NCI-H2227 treated with DMSO at 0.1 percent for 48 hours (cell line): Measurements from ENCODE around the gene CEACAM3.

ENCODE experiments used
- DNase-seq: peaks from one replicate; lab custom pipeline; 2025; lab: John Stamatoyannopoulos, UW

Gene CEACAM3

DNA sequence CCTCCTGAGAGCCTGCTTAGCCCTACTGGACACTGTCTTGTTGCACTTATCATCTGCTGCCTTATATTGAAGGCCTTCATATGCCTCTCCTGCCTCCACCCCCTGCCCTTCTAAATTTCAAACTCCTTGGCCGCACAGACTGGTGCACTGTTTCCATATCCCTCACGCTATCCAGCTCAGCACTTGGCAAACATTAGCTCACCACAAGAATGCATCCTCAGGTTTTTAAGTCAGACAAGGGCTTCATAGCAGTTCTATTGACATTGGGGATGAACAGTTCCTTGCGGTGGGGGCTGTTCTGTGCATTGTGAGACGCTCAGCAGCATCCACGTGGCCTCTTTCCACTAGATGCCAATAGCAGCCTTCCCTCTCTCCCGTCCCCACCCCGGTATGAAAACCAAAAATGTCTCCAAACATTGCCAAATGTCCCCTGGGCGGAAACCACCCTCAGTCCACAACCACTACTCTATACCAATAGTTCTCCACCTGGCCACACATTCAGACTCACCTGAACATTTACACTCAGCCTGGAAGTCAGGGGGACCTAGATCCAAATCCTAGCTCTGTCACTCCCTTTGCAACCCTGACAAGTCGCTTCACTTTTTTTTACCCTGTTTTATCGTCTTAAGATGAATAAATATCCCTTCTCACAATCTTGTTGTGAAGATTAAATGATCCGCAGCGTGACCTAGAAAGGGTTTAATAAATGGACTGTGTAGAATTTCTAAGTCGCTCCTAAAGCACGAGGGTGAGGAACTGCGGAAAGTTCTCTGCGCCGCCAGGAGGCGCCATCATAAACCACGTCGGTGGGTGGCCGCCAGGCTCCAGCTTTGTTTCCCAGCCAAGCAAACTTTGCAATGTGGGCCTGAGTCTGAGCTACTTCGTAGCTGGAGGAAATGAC is 3.6 kb upstream of the CEACAM3 start:
- no peak for DNase-seq

DNA sequence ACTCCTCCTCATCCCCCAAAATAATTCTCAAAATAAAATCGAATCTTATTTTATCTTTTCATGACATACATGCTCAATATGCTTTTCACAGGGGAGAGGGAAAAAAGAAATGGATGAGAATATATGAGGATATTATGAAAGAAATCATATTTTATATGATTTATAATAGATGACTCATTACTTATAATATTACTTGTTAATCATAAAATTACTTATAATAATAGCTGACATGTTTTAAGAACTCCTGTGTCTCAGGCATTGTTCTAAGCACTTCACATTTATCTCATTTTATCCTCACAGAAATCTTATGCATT is 3.0 kb upstream of the CEACAM3 start:
- no peak for DNase-seq

DNA sequence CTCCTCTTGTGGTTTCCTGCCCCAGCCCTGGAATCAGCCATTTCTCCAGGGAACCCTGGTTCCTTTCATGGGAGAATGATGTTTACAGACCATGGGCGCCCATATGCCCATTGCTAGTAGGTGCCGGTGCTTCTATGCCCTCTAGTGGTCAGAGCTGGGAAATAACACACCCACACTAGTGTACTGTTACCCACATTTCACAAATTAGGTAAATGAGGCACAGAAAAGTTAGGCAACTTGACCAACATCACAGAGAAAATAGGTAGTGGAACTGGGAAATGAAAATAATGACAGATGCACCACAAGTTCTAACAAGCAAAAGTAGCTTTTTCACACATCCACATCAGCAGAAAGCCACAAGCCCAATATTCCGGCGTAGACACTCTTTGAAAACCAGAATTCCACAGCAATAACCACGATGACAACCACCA is 1.3 kb upstream of the CEACAM3 start:
- peak; percentile 67 for DNase-seq

DNA sequence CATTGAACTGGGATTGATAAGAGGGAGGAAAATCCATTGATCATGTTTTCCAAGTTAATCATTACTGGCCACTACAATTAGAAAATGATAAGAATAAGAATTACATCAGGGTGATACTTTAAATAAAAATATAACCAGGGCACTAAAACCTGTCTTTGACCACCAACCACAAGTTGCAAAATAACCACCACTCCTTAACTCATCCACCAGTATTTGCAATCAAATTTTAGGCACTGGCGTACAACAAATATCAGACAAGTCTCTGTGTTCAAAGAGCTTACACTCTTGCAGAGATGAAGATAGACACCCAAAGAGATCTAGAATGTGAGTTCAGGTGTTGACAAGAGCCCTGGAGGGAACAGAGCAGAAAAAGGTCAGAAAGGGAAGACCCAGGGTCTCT is 514 bp downstream of the CEACAM3 start:
- no peak for DNase-seq

DNA sequence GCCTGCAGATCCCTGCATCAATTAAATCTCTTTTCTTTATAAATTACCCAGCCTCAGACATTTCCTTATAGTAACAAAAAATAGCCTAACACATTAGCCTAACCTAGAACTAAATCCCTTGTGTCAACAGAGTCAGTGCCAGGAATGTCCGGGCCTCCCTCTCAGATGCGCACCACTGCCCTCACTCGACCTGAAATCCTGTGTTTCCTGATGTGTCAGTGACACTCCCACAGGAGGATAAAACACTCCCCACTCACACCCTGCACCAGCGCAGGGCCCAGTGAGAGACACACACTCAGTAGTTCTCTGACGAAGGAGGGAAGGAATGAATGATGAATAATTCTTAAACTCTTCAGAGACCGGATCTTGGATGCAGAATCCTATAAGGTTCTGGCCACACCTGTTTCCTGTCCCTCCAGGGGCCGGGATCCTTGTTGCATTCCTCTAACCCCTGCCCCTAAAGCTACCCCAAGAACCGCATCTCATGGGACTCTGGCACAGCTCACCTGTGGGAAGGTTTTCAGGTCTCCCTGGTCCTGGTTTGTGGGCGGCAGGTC is 3.1 kb downstream of the CEACAM3 start:
- no peak for DNase-seq

DNA sequence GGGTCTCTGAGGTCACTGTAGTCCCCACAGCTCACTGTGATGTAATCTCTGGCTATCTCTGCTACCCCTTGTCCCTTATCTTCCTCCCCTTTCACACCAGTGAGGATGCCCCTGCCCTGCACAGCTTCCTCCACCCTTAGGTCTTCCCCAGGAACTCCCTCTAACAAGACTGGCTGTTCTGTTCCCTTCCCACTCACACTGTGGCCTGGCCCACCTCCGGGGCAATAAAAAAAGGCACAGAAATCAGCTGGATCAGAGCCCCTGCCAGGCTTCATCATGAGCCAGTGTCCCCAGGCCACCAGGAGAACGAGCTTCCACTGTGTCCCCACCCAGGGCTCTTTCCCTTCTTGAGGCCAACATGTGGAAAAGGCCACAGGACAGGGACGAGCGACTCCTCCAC is 4.6 kb downstream of the CEACAM3 start:
- DNase-seq: no peak

DNA sequence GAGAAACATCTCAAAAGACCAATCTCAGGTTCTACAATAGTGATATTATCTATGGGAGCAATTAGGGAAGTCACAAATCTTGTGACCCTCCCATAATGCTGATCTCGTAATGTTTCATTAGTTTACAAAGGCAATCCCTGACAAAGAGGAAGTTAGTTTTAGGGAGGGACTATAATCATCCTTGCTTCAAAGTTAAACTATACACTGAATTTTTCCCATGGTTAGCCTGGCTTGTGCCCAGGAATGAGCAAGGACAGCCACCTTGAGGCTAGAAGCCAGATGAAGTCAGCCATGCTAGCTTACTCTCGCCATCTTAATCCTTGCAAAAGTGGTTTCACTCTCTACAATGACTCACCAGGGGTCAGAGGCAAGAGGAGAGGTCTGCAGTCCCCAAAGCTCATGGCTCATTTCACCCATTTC is 5.4 kb downstream of the CEACAM3 start:
- DNase-seq: no peak

DNA sequence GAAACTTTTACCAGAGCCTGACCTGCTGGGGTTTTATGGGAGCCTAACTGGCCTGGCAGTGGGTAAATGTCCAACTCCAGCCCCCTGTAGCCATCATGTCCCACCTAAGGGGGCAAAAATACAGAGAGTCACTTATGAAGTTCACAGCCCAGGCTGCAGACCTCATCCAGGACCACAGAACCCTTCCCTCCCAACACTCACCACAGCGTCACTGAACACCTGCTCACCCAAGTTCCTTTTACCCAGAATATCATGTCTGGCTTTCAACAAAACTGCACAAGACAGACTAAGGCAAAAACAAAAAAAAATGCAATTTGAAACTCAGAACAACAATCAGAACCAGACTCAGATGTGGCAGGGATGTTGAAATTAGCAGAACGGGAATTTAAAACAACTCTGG is 6.4 kb downstream of the CEACAM3 start:
- no peak for DNase-seq

DNA sequence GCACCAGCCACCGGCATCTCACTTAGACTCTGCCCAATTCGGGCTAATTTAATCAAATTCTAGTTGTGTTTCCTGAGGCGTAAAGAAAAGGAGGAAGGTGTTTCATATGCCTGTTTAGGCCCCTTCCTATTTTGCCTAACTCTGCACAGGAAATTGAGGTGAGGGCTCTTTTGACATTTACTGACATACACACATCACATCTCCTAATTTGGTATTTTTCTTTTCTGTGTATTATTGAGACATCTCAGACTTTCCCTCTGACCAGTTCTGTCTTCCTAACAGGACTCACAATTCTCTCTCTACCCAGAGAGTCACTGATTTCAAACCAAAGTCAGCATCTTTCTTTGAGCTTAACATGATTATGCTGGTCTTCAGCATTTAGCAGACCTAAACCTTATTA is 7.9 kb downstream of the CEACAM3 start:
- DNase-seq: no peak

DNA sequence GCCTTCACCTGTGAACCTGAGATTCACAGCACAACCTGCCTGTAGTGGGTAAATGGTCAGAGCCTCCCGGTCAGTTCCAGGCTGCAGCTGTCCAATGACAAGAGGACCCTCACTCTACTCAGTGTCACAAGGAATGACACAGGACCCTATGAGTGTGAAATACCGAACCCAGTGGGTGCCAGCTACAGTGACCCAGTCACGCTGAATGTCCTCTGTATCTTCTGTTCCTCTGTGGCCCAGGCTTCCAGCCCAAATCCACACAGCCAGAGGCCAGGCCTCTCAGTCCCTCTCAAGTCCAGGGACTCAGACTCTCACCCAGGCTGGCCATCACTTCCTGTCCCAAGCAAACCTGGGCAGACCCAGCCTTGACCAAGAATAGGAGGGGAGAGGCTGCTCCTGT is 10.8 kb downstream of the CEACAM3 start:
- DNase-seq: no peak

DNA sequence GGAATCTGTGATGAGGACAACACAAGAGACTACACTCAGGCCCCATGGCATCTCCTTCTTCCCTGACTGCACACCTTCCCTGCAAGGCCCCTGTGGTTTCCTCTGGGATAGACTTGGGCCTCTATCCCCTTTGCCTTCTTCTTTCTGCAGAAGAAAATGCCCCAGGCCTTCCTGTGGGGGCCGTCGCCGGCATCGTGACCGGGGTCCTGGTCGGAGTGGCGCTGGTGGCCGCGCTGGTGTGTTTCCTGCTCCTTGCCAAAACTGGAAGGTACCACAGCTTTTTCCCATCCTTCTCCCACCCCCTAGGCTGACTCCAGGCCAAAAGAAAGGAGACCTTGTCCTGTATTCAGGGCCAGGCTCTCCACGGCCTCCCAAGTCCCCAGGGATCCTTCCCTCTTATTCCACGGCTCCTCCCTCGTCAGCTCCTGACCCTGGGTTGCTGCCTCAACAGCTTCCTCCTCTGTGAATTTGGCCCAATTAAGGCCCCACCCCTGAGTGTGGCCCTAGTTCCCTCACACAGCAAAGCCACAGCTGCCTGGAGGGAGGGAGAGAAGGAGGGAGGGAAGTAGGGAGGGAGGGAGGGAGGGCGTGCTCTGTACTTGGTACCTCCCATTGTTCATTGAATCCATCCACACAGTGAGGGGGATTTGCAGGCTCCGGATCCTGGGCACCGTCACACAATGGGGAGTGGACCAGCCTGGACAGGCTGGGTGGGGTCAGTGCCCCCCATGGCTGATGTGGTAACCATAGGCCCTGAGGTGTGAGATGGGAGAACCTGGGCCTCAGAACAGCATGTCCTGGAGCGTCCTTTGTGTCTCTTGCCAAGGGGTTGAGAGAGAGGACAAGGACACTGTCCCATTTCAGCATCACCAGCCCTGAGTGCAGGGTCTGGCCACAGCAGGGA is 12.5 kb downstream of the CEACAM3 start:
- no peak for DNase-seq

DNA sequence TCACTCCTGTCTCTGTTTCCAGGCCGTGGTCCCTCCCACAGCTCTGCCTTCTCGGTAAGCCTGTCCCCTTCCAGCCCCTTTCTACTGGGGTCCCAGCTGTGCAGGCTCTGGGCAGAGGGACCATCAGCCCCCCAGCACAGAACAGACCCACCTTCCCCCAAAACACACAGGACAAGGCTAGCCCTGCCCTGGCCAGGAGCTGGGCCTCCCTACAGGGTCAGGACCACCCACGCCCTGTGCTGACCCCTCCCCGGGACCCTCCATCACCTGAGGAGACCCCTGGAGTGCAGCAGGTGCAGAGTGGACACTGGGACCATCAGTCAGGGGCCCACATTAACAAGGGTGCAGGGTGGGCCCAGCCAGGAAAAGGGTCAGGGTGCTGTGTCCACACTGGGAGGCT is 13.9 kb downstream of the CEACAM3 start:
- DNase-seq: no peak

DNA sequence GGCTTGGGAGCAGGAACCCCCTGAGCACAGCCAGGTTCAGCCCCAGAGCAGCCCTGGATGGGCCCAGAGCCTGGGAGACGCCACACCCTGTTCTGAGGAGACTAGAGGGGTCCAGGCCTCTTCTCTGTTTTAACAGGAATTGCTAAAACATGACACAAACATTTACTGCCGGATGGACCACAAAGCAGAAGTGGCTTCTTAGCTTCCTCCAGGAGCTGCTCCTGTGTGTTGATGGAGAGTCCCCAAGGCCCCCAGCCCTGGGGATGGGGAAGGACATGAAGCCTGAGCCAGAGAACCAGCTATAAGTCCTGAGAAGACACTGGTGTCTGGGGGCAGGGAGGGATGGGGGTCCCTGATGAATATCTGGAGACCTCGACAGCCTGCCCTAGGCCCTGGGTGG is 14.6 kb downstream of the CEACAM3 start:
- DNase-seq: no peak

DNA sequence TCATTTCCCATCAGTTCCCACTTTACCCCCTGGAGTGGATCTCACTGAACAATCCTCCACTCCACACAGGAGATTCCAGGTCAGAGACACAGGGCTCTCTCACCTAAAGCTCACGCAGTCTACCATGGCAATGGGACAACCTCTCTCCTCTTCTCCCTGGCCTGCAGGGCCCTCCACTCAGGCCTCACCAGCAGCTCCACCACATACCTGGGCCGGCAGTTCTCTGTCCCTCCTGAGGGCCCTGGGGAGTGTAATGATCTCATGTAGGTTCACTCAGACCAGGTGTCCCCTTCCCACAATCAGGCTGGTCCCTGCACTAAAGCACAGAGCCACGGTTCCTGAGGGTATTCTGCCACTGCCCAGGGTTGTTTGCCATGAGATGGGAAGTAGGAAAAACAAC is 15.6 kb downstream of the CEACAM3 start:
- DNase-seq: no peak

DNA sequence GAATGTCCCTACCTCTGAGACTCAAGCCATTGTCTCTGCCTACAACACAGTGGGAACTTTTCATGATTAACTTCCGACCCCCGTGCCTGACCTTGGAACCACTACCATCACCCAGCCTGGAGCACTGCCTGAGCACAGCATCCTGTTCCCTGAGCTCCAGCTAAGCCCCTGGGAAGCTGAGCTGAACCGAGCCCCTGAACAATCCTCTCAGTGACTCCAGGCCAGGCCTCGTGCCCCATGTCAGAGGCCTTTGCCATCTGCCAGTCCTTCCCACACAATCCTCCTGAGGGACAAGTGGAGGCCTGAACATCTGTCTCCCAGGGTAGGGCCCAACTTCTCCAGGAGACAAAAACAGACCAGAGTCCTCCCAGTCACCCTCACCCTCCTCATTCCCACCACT is 17.5 kb downstream of the CEACAM3 start:
- DNase-seq: no peak

DNA sequence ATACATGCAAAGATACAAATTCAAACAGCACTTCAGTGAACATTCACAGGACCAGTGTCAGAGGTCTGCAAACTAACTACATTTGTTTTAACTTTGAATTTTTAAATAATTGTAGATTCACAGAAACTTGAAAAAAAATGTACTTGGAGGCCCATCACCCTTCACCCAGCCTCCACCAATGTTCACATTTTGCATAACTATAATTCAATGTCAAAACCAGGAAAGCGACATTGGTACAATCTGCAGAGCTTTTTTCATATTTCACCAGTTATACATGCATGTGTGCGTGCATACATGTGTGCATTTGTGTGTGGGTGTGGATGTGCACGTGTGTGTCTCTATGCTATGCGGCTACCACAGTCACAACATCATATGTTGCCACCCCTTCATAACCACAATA is 18.9 kb downstream of the CEACAM3 start:
- DNase-seq: no peak

DNA sequence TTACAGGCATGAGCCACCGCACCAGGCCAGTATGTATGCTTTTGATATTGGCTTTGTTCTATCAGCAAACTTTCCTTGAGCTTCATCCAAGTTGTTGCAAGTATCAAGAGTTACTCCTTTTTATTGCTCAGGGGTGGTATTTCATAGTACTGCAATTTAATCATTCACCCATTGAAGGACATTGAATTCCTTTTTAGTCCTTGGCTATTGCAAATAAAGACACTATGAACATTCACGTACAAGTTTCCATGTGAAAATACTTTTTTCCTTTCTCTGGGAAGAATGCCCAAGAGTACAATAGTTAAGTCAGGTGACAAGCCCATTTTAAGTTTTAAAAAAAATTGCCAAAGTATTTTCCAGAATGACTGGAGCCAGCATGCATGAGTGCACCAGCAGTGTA is 20.4 kb downstream of the CEACAM3 start:
- DNase-seq: no peak

DNA sequence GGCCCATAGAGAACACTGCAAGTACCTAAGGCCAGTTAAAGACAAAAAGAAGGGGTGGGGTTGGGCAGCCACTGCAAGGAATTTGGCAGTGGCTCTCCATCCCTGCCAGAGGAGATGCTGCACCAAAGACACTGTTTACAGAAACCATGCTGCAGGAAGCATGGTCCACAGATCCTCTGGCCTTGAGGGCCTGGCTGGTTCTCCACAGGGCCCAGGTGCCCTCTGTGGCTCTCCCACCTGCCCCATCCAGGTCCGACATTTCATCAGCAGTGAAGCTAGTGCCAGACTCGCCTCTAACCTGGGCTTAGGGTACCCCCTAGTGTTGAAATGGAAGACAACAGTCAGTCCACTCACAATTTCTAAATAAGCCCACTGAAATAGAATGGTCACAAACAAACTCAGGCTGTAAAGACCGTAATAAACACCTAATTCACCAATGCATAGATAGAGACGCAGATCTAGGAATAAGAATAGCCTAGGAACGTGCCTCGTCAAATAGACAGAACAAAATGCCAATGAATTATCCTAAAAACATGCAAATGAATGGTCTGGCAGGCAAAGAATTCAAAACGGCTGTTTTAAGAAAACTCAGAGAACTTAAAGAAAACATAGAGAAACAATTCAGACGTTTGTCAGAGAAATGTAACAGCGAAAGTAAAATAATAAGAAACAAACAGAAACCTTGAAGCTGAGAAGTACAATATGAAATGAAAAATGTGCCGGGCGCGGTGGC is 24.8 kb downstream of the CEACAM3 start:
- DNase-seq: peak; percentile 79

DNA sequence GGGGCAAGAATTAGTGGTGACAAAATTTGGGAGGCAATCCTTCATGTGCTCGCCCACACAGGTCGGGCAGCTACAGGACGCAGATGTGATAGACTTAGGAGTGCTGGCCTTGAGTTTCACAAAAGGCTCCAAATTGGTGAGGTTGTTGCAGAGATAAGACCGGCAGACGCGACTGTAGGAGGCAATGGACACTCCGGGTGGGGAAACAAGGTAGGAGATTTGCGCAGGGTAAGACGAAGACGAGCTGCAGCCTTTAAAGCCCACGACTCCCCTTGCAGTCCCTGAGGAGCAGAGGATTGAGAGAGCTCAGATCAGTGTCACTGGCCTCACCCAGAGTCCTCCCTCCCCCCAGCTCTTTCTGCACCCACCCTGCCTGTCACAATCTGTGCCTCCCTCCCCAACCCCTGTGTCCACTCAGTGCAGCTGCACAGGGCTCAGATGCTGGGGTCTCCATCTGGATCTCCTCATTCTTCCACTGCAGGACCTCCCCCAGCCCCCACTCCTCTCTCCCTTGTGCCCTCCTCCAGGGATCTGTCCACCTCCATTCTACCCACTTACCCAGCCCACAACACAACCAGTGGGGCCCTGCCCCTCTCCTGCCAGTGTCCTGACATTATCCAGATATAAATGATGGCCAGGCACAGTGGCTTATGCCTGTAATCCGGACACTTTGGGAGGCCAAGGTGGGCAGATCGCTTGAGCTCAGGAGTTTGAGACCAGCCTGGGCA is 41.8 kb downstream of the CEACAM3 start:
- no peak for DNase-seq

DNA sequence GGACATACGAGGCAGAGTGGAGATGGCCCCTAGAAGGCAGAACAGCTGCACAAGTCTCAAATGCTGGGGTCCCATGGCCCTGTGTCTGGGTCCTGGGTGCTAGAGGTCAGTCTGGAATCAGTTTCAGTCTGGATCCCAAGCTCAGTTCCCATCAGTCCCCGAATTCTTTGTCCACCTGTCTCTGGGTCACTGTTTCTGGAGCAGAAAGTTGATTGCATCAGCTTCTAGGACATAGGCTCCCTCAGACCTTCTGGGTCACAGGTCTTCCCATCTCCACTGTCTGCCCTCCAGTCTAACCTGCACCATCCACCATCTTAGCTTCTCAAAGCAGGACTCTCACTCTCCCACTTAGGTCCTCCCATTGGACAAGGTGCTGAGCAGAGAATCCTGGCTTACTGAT is 42.8 kb downstream of the CEACAM3 start:
- no peak for DNase-seq

DNA sequence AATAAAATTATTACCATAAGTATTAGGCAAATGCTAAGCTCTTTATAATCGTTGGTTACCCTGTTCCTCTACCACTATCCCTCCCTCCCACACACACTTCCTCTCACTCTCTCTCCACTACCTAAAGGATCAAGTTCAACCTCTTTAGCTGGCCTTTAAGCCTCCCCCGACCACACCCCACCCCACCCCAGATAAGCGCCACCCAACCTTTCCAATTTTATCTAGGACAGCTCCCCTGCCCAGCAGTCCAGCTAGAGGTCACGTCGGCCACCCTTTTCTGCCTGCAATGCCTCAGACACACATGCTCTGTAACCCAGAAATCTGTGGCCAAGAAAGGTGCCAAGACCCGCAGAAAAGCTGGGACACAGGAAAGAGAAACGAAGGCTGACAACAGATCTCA is 47.0 kb downstream of the CEACAM3 start:
- no peak for DNase-seq

DNA sequence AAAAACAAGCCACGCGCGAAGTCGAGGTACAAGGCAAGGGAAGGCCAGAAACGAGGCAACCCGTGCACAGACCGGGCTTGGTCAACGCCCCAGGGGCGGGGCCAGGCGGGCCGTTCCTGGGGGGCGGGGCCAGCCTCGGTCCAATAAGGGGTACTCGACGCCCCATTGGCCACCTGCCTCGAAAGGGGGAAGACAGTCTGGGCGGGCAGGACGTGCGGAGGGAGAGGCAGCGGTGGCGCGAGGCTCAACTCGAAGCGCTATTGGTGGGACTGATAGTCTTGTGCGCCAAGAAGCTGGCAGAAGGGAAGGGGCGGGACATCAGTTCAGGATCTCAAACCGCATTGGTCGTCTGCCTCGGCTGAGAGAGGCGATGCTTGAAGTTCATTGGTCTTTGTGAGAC is 48.2 kb downstream of the CEACAM3 start, which contains the start of gene LYPD4:
Gene LYPD4 (minus strand): TSS at position 83 of the 400 bp plus-strand sequence. CDS start 5,398 bp downstream, outside the sequence.
- no peak for DNase-seq
